Stimulated activated CD8-positive, alpha-beta memory T cell treated with anti-CD3 and anti-CD28 coated beads, Interleukin-12 subunit alpha, Interleukin-12 subunit beta, amount 100 ng/mL, for 4 hours (primary cell): Measurements from ENCODE around the gene CYB5RL.
A peak's percentile ranks its signal among the peaks of the same experiment; 100 is the strongest.
"Not testable (repeated sequence)": the region's sequence is repeated elsewhere in the genome, so short reads cannot be mapped to it uniquely, and the experiment has no call there.

ENCODE experiments used
- DNase-seq: peaks from one replicate; pipeline ENCODE4 v3.0.0-alpha.2; 2020; ENCODE audit warnings: low read depth

CYB5RL gene

GRCh38 chr1:54199765-54200518 lies at the start of gene CYB5RL, which contains the start of gene MRPL37:
Gene CYB5RL, minus strand, starts transcription at chr1:54200030. Its CDS starts 4,414 bp downstream, at chr1:54195616.
Gene MRPL37, plus strand, starts transcription at chr1:54200167. Its CDS starts 77 bp downstream, at chr1:54200244.
- DNase-seq, result peak; percentile 76

DNA sequence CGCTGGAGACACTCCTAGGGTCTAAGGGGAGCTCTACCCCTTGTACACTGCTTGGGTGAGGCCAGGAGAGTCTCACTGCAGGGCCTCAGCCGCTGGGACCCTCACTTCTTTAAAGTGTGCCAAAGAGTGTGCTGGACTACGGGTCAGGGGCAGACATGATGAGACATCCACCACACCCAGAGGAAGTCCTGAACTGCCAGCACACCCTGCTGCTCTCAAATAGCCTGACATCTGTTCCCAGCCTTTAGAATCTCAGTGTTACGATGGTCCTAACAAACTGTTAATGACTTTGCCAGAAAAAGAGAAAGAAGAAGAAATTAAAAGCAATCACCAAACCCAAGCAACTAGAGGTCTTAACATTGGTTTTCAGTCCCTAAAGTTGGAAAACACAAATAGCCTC lies 49.1 kb upstream of the CYB5RL start:
- no peak for DNase-seq

- no peak for DNase-seq
Measured at GRCh38 chr1:54247863-54248515, 48.2 kb upstream of the CYB5RL start.

DNA sequence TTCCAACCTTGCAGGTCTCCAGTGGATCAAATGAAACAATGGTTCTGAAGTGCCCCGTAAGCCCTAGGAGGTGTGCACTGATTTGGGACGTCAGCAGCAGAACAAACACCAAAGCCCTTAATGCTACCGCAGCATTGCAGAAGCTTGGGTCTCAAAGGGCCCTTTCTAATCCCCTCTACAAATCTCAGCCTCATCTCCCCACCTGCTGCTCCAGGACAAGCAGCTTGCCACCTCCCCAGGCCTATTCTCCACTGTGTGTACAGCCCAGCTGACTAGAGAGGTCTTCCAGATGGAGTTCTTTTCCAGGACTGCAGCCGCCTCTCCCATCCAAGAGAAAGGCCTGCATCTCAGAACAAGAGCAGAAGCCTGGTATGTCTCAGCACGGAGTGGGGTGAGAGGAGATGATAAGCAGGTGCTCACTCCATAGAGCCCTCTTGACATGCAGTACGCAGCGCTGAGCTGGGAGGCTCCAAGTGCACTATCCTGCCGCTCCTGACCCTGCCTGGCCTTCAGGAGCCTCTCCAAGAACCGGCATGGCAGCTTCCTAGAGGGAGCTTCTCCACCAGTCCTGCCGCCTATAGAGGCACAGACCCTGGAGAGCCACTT lies 46.4 kb upstream of the CYB5RL start:
- no peak for DNase-seq

GRCh38 chr1:54245501-54245900 lies 45.7 kb upstream of the CYB5RL start:
- DNase-seq, result no peak

GRCh38 chr1:54244655-54245054 lies 44.8 kb upstream of the CYB5RL start:
- no peak for DNase-seq

- DNase-seq, result no peak
Measured at GRCh38 chr1:54243022-54243421, 43.2 kb upstream of the CYB5RL start.

DNA sequence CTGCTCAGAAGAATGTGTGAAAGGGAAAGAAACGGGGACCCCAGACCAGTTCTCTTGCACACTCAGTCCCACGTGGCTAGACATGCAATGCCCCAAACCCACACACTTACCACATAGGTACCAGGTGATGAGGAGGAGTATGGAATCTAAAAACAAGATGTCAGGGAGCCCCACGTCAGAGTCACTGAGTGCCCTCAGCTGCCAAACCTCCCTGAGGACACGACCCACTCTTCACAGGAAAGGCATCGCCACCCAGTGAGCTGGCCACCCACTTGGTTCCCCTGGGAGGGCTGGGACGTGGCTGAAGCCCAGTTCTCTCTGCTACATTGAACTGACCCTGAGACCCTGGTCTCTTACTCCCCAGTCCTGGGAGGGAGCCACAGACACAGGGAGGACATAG lies 41.5 kb upstream of the CYB5RL start:
- no peak for DNase-seq

DNA sequence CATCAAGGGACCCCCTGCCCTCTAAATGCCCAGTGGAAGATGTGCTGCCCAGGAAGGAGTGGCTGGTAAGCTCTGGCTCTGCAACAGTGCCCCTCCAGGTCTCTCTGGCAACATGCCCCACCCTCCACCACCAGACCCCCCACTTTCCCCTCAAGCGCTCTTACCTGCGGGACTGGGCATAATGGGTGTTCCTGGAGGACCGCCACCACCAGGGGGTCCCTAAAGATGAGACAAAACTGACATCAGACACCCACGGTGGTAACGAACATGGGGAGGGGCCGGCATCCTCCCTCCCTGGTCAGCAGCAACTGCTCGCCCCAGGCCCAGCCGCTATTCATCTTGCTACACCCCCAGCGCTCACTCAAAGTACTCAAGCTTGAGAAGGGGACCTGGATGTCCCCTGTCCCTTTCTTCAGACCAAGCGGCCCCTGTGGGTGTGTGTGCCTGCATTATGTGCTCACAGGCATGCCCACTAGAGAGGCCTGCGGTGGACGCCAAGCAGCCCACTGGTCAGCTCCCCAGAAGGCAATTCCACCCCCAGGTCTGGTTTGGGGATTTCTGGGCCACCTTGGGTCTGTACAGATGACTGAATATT lies 41.0 kb upstream of the CYB5RL start:
- no peak for DNase-seq

- no peak for DNase-seq
Measured at GRCh38 chr1:54239631-54240031, 39.8 kb upstream of the CYB5RL start.

- no peak for DNase-seq
Measured at GRCh38 chr1:54239035-54239383, 39.2 kb upstream of the CYB5RL start.

GRCh38 chr1:54238353-54239034 lies 38.7 kb upstream of the CYB5RL start:
- no peak for DNase-seq

- DNase-seq, result no peak
Measured at GRCh38 chr1:54237586-54237985, 37.8 kb upstream of the CYB5RL start.

DNA sequence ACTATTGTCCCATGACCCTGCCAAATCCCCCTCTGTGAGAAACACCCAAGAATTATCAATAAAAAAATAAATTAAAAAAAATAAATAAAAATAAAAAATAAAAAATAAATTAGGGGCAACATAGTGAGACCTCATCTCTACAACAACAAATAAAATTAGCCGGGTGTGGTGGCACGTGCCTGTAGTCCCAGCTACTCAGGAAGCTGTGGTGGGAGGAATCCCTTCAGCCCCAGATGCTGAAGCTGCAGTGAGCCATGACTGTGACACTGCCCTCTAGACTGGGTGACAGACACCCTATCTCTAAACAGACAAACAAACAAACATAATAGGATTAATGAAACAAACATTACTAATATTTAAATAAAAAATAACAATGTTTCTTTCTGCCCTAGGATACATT lies 34.5 kb upstream of the CYB5RL start:
- DNase-seq, result no peak

DNA sequence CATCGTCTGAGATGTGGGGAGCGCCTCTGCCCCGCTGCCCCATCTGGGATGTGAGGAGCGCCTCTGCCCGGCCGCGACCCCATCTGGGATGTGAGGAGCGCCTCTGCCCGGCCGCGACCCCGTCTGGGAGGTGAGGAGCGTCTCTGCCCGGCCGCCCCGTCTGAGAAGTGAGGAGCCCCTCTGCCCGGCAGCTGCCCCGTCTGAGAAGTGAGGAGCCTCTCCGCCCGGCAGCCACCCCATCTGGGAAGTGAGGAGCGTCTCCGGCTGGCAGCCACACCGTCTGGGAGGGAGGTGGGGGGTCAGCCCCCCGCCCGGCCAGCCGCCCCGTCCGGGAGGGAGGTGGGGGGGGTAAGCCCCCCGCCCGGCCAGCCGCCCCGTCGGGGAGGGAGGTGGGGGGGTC lies 33.4 kb upstream of the CYB5RL start:
- not testable (repeated sequence) for DNase-seq

- no peak for DNase-seq
Measured at GRCh38 chr1:54230507-54231339, 30.9 kb upstream of the CYB5RL start.

- DNase-seq, result no peak
Measured at GRCh38 chr1:54229281-54229891, 29.6 kb upstream of the CYB5RL start.

- no peak for DNase-seq
Measured at GRCh38 chr1:54228638-54229079, 28.8 kb upstream of the CYB5RL start.

DNA sequence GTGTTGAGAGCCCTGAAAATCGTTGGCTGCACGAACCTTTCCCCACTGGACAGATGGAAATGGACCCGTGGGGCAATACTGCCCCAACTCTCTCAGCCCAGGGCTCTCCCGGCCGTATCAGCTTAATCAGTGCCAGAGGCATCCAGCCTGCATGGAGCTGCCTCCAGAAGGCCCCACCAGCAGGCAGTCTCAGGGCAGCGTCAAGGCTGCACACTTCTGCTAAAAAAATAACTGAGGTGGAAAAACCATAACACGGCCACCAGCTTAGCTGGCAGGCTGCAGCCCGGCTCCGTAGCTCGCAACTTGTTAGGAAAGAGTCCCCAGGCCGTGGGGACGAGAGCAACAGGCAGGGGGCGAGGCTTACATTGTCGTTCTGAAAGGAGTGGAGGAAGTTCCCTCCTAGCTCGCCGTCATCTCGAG lies 28.1 kb upstream of the CYB5RL start:
- DNase-seq, result no peak

- DNase-seq, result no peak
Measured at GRCh38 chr1:54227091-54227602, 27.3 kb upstream of the CYB5RL start.
